ACC112 (cell line): Measurements from ENCODE around the gene SLC35G3.
"Not testable (repeated sequence)": the region's sequence is repeated elsewhere in the genome, so short reads cannot be mapped to it uniquely, and the experiment has no call there.

ENCODE experiments used
- H2AFZ ChIP-seq: fragments of 200-600 bp; sonication (generic); one replicate; pipeline ENCODE4 v1.6.0; 2017; ENCODE audit warnings: antibody characterized with exemption, low read length; ENCODE audit not compliant: unreplicated experiment
- H3K27ac ChIP-seq: fragments of 200-600 bp; sonication (generic); 2 replicates; pipeline ENCODE4 v1.5.1; 2014; ENCODE audit warnings: low read depth, mild to moderate bottlenecking, antibody characterized with exemption, low read length, moderate library complexity
- H3K27me3 ChIP-seq: fragments of 200-600 bp; sonication (generic); 2 replicates; pipeline ENCODE4 v1.6.1; 2014; ENCODE audit warnings: mild to moderate bottlenecking, antibody characterized with exemption, low read length, moderate library complexity, mixed read lengths; ENCODE audit not compliant: insufficient read depth
- H3K36me3 ChIP-seq: fragments of 200-600 bp; sonication (generic); 2 replicates; pipeline ENCODE4 v1.6.1; 2016; ENCODE audit warnings: mild to moderate bottlenecking, antibody characterized with exemption, low read length, moderate library complexity, mixed read lengths; ENCODE audit not compliant: insufficient read depth
- H3K4me1 ChIP-seq: fragments of 200-600 bp; sonication (generic); one replicate; pipeline ENCODE4 v1.6.1; 2016; ENCODE audit warnings: low read length, mixed read lengths; ENCODE audit not compliant: insufficient read depth, unreplicated experiment, control insufficient read depth
- H3K4me3 ChIP-seq: fragments of 200-600 bp; sonication (generic); 2 replicates; pipeline ENCODE4 v1.5.1; 2014; ENCODE audit warnings: mild to moderate bottlenecking, low read depth, low read length
- H3K79me2 ChIP-seq: fragments of 200-600 bp; sonication (generic); one replicate; pipeline ENCODE4 v1.6.0; 2016; ENCODE audit warnings: low read length; ENCODE audit not compliant: control insufficient read depth, unreplicated experiment, insufficient read depth

Gene SLC35G3

GRCh38 chr17:35235289-35235688 is 41.1 kb upstream of the SLC35G3 start:
- Histone ChIP-seq H3K27ac (no peak overlapping the region), H3K27me3 (peaks cover 2% of the 10 kb centered on the region), H3K36me3 (no peaks in the 10 kb centered on the region), H2AFZ (no peak overlapping the region), H3K79me2 (no peaks in the 10 kb centered on the region), H3K4me1 (peaks cover 16% of the 10 kb centered on the region), H3K4me3 (no peak overlapping the region)

- H3K79me2 ChIP-seq, H3K36me3 ChIP-seq, H3K4me3 ChIP-seq, H3K27ac ChIP-seq, H3K27me3 ChIP-seq, H3K4me1 ChIP-seq, H2AFZ ChIP-seq: not testable (repeated sequence)
Observed at GRCh38 chr17:35234315-35234714, 40.1 kb upstream of the SLC35G3 start.

DNA sequence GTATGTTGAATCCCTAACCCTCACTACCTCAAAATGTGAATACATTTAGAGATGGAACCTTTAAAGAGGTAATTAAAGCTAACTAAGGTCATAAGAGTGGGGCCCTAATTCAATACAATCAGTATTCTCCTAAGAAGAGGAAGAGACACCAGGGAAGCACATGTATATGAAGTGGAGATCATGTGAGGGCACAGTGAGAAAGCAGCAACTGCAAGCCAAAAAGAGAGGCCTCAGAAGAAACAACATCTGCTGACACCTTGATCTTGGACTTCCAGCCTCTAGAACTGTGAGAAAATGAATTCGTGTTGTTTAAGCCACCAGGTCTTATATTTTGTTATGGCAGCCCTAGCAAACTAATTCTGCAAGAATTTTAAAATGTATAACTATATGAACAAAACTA is 35.4 kb upstream of the SLC35G3 start:
- H3K27me3 ChIP-seq = peaks cover 12% of the 10 kb centered on the region
- no peak overlapping the region for H3K27ac ChIP-seq
- no peak overlapping the region for H3K4me3 ChIP-seq
- no peak overlapping the region for H2AFZ ChIP-seq
- H3K79me2 ChIP-seq = no peaks in the 10 kb centered on the region
- H3K4me1 ChIP-seq = no peaks in the 10 kb centered on the region
- no peaks in the 10 kb centered on the region for H3K36me3 ChIP-seq

GRCh38 chr17:35227546-35227945 is 33.4 kb upstream of the SLC35G3 start:
- Histone ChIP-seq H2AFZ (no peak overlapping the region), H3K27ac (no peak overlapping the region), H3K4me1 (no peaks in the 10 kb centered on the region), H3K27me3 (peaks cover 12% of the 10 kb centered on the region), H3K36me3 (no peaks in the 10 kb centered on the region), H3K79me2 (no peaks in the 10 kb centered on the region), H3K4me3 (no peak overlapping the region)

DNA sequence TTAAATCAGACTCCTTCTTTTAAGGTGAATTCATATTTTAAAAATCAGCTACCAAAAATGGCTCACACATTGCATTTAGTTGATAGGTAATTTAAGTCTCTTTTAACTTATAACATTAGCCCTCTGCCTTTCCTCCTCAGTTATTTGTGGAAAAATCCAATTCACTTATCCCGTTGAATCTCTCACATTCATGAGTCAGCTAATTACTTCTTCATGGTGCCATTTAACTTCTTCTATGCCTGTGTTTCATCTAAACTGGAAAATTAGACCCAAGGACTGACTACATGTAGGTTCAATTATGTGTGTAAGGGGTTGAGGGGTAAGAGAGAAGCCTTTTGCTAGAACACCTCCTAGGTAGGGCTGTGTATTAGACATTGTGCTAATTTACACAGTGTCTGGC is 30.2 kb upstream of the SLC35G3 start:
- Histone ChIP-seq H3K27ac (no peak overlapping the region), H3K27me3 (peaks cover 5% of the 10 kb centered on the region; the same call in 1 of the 2 replicates), H3K4me1 (no peaks in the 10 kb centered on the region), H3K36me3 (no peaks in the 10 kb centered on the region), H3K4me3 (no peak overlapping the region), H2AFZ (no peak overlapping the region), H3K79me2 (no peaks in the 10 kb centered on the region)

- H2AFZ ChIP-seq = no peak overlapping the region
- H3K79me2 ChIP-seq = no peaks in the 10 kb centered on the region
- no peak overlapping the region for H3K27ac ChIP-seq
- H3K27me3 ChIP-seq = peaks cover 4% of the 10 kb centered on the region; the same call in 1 of the 2 replicates
- H3K4me1 ChIP-seq = no peaks in the 10 kb centered on the region
- no peaks in the 10 kb centered on the region for H3K36me3 ChIP-seq
- no peak overlapping the region for H3K4me3 ChIP-seq
Observed at GRCh38 chr17:35222452-35222851, 28.3 kb upstream of the SLC35G3 start.

- peaks cover 22% of the 10 kb centered on the region for H3K27me3 ChIP-seq
- H2AFZ ChIP-seq = no peak overlapping the region
- no peaks in the 10 kb centered on the region for H3K79me2 ChIP-seq
- no peak overlapping the region for H3K27ac ChIP-seq
- no peak overlapping the region for H3K4me3 ChIP-seq
- no peaks in the 10 kb centered on the region for H3K36me3 ChIP-seq
- H3K4me1 ChIP-seq = no peaks in the 10 kb centered on the region
Observed at GRCh38 chr17:35218915-35219314, 24.7 kb upstream of the SLC35G3 start.

DNA sequence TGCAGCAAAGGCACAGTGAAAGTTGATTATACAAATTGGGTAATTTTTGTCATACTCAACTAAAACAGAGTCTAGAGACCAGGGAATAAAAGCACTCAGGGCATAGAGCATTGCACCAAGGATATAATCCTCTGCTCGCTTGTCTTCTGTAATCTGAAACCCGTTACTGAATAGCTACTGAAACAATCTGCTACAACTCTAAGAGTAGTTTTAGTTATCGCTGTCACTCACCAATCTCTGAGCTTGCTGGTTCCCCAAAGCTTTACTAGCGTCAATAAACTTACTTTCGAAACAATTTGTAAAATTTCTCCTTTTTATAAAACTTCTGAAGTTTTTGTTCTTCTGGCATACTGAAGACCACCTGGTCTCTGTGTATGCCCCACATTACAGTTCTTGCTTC is 22.9 kb upstream of the SLC35G3 start:
- Histone ChIP-seq H3K4me3 (no peak overlapping the region), H3K79me2 (no peaks in the 10 kb centered on the region), H3K4me1 (no peaks in the 10 kb centered on the region), H3K27me3 (peaks cover 33% of the 10 kb centered on the region), H2AFZ (no peak overlapping the region), H3K36me3 (no peaks in the 10 kb centered on the region), H3K27ac (no peak overlapping the region)

DNA sequence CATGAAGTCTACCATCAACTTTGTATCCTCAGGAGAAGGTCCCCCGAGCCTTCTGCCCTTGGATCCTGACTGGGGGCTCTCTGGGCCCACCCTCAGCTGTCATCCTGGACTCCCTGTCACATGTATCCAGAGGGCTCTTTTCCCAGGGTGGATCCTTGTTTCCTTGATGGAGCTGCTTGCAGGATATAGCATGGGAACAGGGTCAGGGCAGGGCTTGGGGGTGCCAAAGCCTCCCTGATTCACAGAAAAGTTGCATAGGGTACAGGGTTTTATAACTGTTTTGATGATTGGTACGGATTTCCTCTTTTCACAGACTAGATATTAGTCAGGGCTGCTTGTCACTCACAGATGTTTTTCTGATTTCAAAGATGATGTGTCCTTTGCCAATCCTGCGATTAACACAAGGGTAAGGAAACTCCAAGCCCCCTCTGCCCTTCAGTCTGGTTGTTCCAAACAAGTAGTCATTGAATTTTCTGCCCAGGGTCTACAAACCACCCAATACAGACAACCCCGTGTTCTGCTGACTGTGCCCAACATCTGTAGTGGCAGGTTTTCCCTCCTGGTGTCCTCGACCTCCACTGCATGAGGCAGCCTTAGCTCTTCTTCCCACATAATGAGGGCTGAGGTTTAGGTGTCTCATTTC is 20.6 kb upstream of the SLC35G3 start:
- peaks cover 47% of the 10 kb centered on the region for H3K27me3 ChIP-seq
- H3K4me1 ChIP-seq = no peaks in the 10 kb centered on the region
- H2AFZ ChIP-seq = no peak overlapping the region
- H3K27ac ChIP-seq = no peak overlapping the region
- H3K4me3 ChIP-seq = no peak overlapping the region
- H3K79me2 ChIP-seq = no peaks in the 10 kb centered on the region
- no peaks in the 10 kb centered on the region for H3K36me3 ChIP-seq

- Histone ChIP-seq H3K27me3 (peaks cover 52% of the 10 kb centered on the region), H3K4me1 (no peaks in the 10 kb centered on the region), H3K27ac (no peak overlapping the region), H3K4me3 (no peak overlapping the region), H2AFZ (no peak overlapping the region), H3K79me2 (no peaks in the 10 kb centered on the region), H3K36me3 (no peaks in the 10 kb centered on the region)
Observed at GRCh38 chr17:35214192-35214591, 20.0 kb upstream of the SLC35G3 start.

GRCh38 chr17:35213412-35213940 is 19.3 kb upstream of the SLC35G3 start:
- Histone ChIP-seq H3K27me3 (peaks cover 59% of the 10 kb centered on the region), H3K79me2 (no peaks in the 10 kb centered on the region), H3K4me1 (no peaks in the 10 kb centered on the region), H3K4me3 (no peak overlapping the region), H3K27ac (no peak overlapping the region), H2AFZ (no peak overlapping the region), H3K36me3 (no peaks in the 10 kb centered on the region)
